ENCODE results near the gene MCUR1.

GRCh38 chr6:13812359-13812642 lies 2.1 kb downstream of the MCUR1 start:
- TF ChIP-seq CTCF (conservative IDR thresholded peaks at IDR 0.05; ENCODE audit: low read depth, low read length): no peak
- TF ChIP-seq EZH2phosphoT487 (IDR thresholded peaks at IDR 0.05; ENCODE audit: borderline replicate concordance, low read length): no peak
- TF ChIP-seq EZH2 (IDR thresholded peaks at IDR 0.05; ENCODE audit: low read length, unreplicated experiment): no peak

Data from PC-3 (cell line).